ENCODE measurements around the gene MINDY1. TPM values are rescaled to one million over a fixed set of nuclear protein-coding genes. Genes with fewer than 3 reads are reported as not detected.

The MINDY1 gene
- total RNA-seq = 10 to 100 TPM; 28.5 to 36.6 (median 30.8) TPM

- peak; percentile 78 to 92 for DNase-seq (ENCODE audit: low spot score in 2 of 2)
- 0 to 1% methylated on average over 18 of the region's 18 CpGs for WGBS, 2 donors
- H3K4me3 ChIP-seq (ENCODE audit: low read depth, poor library complexity, severe bottlenecking) = peak within 1 kb of the TSS; percentile 53
- intact Hi-C loops (cut with DNase I; ENCODE audit: low total_unique reads) = no loop called here
- no peak for TF ChIP-seq POLR2A (IDR thresholded peaks at IDR 0.05)
- TF ChIP-seq CTCF (IDR thresholded peaks at IDR 0.05) = no peak
Measured at GRCh38 chr1:151006327-151007052, at the start of gene MINDY1. Gene MINDY1 (minus strand): TSS chr1:151006902. CDS start chr1:151002617, 4,285 bp downstream.

- H3K4me3 ChIP-seq (ENCODE audit: low read depth, poor library complexity, severe bottlenecking) = no peak overlapping the region
- TF ChIP-seq POLR2A (IDR thresholded peaks at IDR 0.05) = no peak
- no peak for TF ChIP-seq CTCF (IDR thresholded peaks at IDR 0.05)
- 35 to 40% methylated on average over 2 of the region's 2 CpGs for WGBS, 2 donors
- DNase-seq (ENCODE audit: low spot score in 2 of 2) = no peak
- intact Hi-C loops (cut with DNase I; ENCODE audit: low total_unique reads) = no loop called here
Measured at GRCh38 chr1:151056149-151056548, 49.4 kb upstream of the MINDY1 start.

DNA sequence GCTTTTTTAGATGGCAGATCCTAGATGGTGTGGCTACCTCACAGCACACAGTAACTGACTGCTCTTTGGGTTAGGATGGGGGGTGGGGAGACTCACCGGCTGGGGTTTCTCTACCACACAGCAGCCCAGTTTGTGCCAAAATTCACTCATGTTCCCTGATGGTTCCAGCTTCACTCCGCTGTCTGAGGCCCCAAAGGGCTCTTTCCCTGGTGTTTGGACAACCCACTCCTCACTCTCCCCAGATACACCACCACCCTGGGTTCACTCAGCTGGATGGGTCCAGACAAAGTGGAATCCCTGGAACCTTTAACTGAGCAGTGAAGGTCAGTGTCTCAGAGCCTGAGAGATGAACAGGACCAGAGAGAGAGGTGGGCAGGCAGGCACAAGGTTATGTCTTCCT is 48.9 kb upstream of the MINDY1 start:
- no peak for DNase-seq (ENCODE audit: low spot score in 2 of 2)
- TF ChIP-seq CTCF (IDR thresholded peaks at IDR 0.05) (no peak), POLR2A (IDR thresholded peaks at IDR 0.05) (no peak)
- WGBS, 2 donors = 44 to 46% methylated on average over 2 of the region's 2 CpGs
- intact Hi-C loops (cut with DNase I; ENCODE audit: low total_unique reads) = no loop called here
- no peak overlapping the region for H3K4me3 ChIP-seq (ENCODE audit: low read depth, poor library complexity, severe bottlenecking)

DNA sequence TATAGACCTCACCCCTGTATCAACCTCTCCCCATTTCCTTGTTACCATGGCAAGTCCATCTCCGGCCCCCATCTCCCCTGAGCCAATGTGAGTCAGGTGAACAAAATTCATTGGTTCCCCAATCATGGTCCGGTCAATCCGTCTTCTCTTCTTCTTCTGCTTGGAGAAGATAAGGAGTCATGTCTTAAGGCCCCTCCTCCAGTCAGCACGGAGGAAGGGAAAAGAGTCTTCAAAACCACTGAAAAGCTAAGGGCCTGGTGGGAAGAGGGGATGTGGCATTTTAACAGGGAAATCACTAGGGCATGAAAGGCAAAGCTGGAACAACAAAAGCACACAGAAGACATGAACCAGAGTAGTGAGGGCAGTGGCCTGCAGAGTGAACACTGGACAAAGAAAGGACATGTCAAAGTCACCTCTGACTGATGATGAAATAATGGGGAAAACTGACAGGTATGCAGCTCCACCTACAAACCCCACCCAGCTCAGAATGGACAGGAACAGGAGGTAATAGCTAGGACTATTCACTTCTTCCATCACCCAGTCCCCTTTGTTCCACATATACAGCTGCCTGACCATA is 48.4 kb upstream of the MINDY1 start:
- H3K4me3 ChIP-seq (ENCODE audit: low read depth, poor library complexity, severe bottlenecking) = no peak overlapping the region
- TF ChIP-seq CTCF (IDR thresholded peaks at IDR 0.05) (no peak), POLR2A (IDR thresholded peaks at IDR 0.05) (no peak)
- intact Hi-C loops (cut with DNase I; ENCODE audit: low total_unique reads) = no loop called here
- 85 to 89% methylated on average over 4 of the region's 4 CpGs for WGBS, 2 donors
- DNase-seq (ENCODE audit: low spot score in 2 of 2) = no peak

DNA sequence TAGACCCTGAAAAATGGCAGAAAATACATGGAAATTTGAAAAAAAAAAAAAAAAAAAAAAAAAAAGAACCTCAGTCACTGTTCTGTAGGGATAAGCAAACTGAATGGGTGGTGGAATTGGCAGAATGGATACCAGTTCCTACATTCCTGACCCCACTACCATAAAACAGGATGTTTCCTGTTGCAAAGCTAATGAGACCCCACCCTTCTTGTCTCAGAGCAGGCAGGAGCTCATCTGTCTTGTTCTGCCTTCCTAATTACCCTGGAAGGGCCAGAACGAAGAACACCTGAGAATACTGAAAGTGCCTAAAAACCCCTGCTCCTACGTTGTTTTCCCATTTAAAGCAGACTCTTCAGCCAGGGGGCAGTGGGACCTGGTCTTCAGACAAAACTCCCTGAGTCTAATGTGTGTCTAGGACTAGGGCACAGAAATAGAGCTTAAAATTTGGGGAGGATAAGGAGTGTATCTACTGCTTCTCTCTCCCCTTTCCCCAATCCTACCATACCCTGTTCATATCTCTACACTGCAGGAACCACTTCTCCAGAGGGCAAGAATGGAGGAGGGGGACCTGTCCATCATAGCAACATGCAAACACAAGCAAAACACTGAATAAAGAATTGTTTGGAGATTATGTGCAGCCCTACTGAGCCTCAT is 44.8 kb upstream of the MINDY1 start:
- no peak overlapping the region for H3K4me3 ChIP-seq (ENCODE audit: low read depth, poor library complexity, severe bottlenecking)
- no peak for DNase-seq (ENCODE audit: low spot score in 2 of 2)
- intact Hi-C loops (cut with DNase I; ENCODE audit: low total_unique reads) = no loop called here
- TF ChIP-seq CTCF (IDR thresholded peaks at IDR 0.05) = no peak
- no peak for TF ChIP-seq POLR2A (IDR thresholded peaks at IDR 0.05)
- 51 to 54% methylated on average over 2 of the region's 2 CpGs for WGBS, 2 donors
